Parathyroid adenoma (tissue), 2 donors: Measurements from ENCODE around the gene TYROBP.

Experiments used
- H2AFZ ChIP-seq: fragments of 300-600 bp; sonication (generic); one replicate; pipeline ENCODE4 v1.7.0; 2017; ENCODE audit warnings: antibody characterized with exemption, mild to moderate bottlenecking
- H3K27ac ChIP-seq: fragments of 300-600 bp; sonication (generic); one replicate; pipeline ENCODE4 v1.7.0; 2017
- H3K27me3 ChIP-seq: fragments of 300-600 bp; sonication (generic); one replicate; pipeline ENCODE4 v1.7.0; 2017; ENCODE audit warnings: low read length; ENCODE audit not compliant: control insufficient read depth, insufficient read depth
- H3K36me3 ChIP-seq: fragments of 300-600 bp; sonication (generic); one replicate; pipeline ENCODE4 v1.7.0; 2017; ENCODE audit warnings: low read length; ENCODE audit not compliant: control insufficient read depth, insufficient read depth
- H3K4me1 ChIP-seq: fragments of 300-600 bp; sonication (generic); one replicate; pipeline ENCODE4 v1.7.0; 2017; ENCODE audit warnings: control low read depth
- H3K4me2 ChIP-seq: fragments of 300-600 bp; sonication (generic); one replicate; pipeline ENCODE4 v1.7.0; 2017; ENCODE audit warnings: low read length
- H3K4me3 ChIP-seq: fragments of 300-600 bp; sonication (generic); one replicate; pipeline ENCODE4 v1.7.0; 2017; ENCODE audit warnings: low read depth, low read length
- H3K79me2 ChIP-seq: fragments of 300-600 bp; sonication (generic); one replicate; pipeline ENCODE4 v1.7.0; 2017; ENCODE audit warnings: control low read depth
- H3K9ac ChIP-seq: fragments of 300-600 bp; sonication (generic); one replicate; pipeline ENCODE4 v1.7.0; 2017; ENCODE audit warnings: mild to moderate bottlenecking
- H3K9me3 ChIP-seq: fragments of 300-600 bp; sonication (generic); one replicate; pipeline ENCODE4 v1.7.0; 2017; ENCODE audit warnings: low read length; ENCODE audit not compliant: control insufficient read depth
- CTCF ChIP-seq: fragments of 300-600 bp; sonication (generic); IDR thresholded peaks from one replicate; pipeline ENCODE4 v1.7.0; 2017; ENCODE audit warnings: antibody characterized with exemption, mild to moderate bottlenecking
- donor health status: primary hyperparathyroidism.

The TYROBP gene

GRCh38 chr19:35931874-35932202 is 23.7 kb upstream of the TYROBP start:
- Histone ChIP-seq H3K4me2 (no peak overlapping the region), H3K4me3 (no peak overlapping the region), H3K9me3 (no peaks in the 10 kb centered on the region), H3K79me2 (no peaks in the 10 kb centered on the region), H3K36me3 (no peaks in the 10 kb centered on the region), H2AFZ (peak overlapping the region; percentile 40), H3K9ac (no peak overlapping the region), H3K4me1 (peaks cover 8% of the 10 kb centered on the region), H3K27me3 (no peaks in the 10 kb centered on the region), H3K27ac (no peak overlapping the region)
- no peak for TF ChIP-seq CTCF

GRCh38 chr19:35931161-35931873 is 23.2 kb upstream of the TYROBP start:
- Histone ChIP-seq H3K36me3 (no peaks in the 10 kb centered on the region), H3K9ac (no peak overlapping the region), H3K79me2 (no peaks in the 10 kb centered on the region), H3K27me3 (no peaks in the 10 kb centered on the region), H3K4me3 (peak overlapping the region; percentile 7), H3K27ac (peak overlapping the region; percentile 63), H3K4me2 (peak overlapping the region; percentile 57), H2AFZ (peak overlapping the region; percentile 86), H3K4me1 (peaks cover 8% of the 10 kb centered on the region), H3K9me3 (no peaks in the 10 kb centered on the region)
- peak; percentile 93 for TF ChIP-seq CTCF

- Histone ChIP-seq H3K36me3 (no peaks in the 10 kb centered on the region), H3K9me3 (no peaks in the 10 kb centered on the region), H3K4me2 (no peak overlapping the region), H2AFZ (no peak overlapping the region), H3K27me3 (no peaks in the 10 kb centered on the region), H3K79me2 (no peaks in the 10 kb centered on the region), H3K4me1 (no peaks in the 10 kb centered on the region), H3K9ac (no peak overlapping the region), H3K27ac (no peak overlapping the region), H3K4me3 (no peak overlapping the region)
- no peak for TF ChIP-seq CTCF
Observed at GRCh38 chr19:35929876-35930275, 21.8 kb upstream of the TYROBP start.

GRCh38 chr19:35928507-35928906 is 20.4 kb upstream of the TYROBP start:
- H3K4me1 ChIP-seq: no peaks in the 10 kb centered on the region
- H3K27ac ChIP-seq: no peak overlapping the region
- H3K36me3 ChIP-seq: no peaks in the 10 kb centered on the region
- no peak overlapping the region for H2AFZ ChIP-seq
- no peaks in the 10 kb centered on the region for H3K79me2 ChIP-seq
- H3K27me3 ChIP-seq: no peaks in the 10 kb centered on the region
- no peak for TF ChIP-seq CTCF
- H3K9me3 ChIP-seq: no peaks in the 10 kb centered on the region
- H3K4me3 ChIP-seq: no peak overlapping the region
- no peak overlapping the region for H3K4me2 ChIP-seq
- H3K9ac ChIP-seq: no peak overlapping the region

- no peaks in the 10 kb centered on the region for H3K27me3 ChIP-seq
- no peaks in the 10 kb centered on the region for H3K9me3 ChIP-seq
- no peaks in the 10 kb centered on the region for H3K79me2 ChIP-seq
- no peaks in the 10 kb centered on the region for H3K4me1 ChIP-seq
- H2AFZ ChIP-seq: no peak overlapping the region
- H3K27ac ChIP-seq: no peak overlapping the region
- H3K4me2 ChIP-seq: no peak overlapping the region
- H3K4me3 ChIP-seq: no peak overlapping the region
- H3K9ac ChIP-seq: no peak overlapping the region
- TF ChIP-seq CTCF: no peak
- H3K36me3 ChIP-seq: no peaks in the 10 kb centered on the region
Observed at GRCh38 chr19:35925501-35925900, 17.4 kb upstream of the TYROBP start.
